ENCODE data around the gene U2SURP.

Gene U2SURP

GRCh38 chr3:143092191-143092590, 90.8 kb downstream of the U2SURP start:
- Histone ChIP-seq H3K36me3 (ENCODE audit: insufficient read depth, low read length) (no peaks in the 10 kb centered on the region), H3K9ac (ENCODE audit: low read length) (no peak overlapping the region), H3K4me3 (ENCODE audit: low read depth in 1 of 2, low read length in 2 of 2) (no peak overlapping the region), H3K4me1 (ENCODE audit: insufficient read depth, low read length) (no peaks in the 10 kb centered on the region), H3K9me3 (ENCODE audit: low read length) (no peaks in the 10 kb centered on the region), H3K27ac (ENCODE audit: low read depth, low read length) (no peak overlapping the region), H3K27me3 (ENCODE audit: control insufficient read depth in 1 of 2, insufficient read depth in 2 of 2, low read length in 2 of 2) (peaks cover 0 to 3% of the 10 kb centered on the region in 2 donors)

DNA sequence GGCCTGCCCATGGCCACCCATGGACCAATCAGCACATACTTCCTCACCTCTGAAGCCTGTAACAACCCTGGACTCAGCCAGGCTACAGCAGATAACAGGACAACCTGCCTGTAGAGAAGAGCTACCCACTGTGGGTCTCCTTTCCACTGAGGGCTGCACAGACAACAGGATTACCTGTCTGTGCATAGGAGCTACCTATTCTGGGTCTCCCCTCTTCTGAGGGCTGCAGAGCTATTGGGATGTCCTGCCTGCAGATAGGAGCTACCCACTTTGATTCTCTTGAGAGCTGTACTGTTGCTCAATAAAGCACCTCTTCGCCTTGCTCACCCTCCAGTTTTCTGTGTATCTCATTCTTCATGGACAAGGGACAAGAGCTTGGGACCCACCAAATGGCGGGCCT, 94.4 kb downstream of the U2SURP start:
- H3K36me3 ChIP-seq (ENCODE audit: insufficient read depth, low read length) = no peaks in the 10 kb centered on the region
- no peaks in the 10 kb centered on the region for H3K4me1 ChIP-seq (ENCODE audit: insufficient read depth, low read length)
- peaks cover 0 to 3% of the 10 kb centered on the region in 2 donors for H3K27me3 ChIP-seq (ENCODE audit: control insufficient read depth in 1 of 2, insufficient read depth in 2 of 2, low read length in 2 of 2)
- no peak overlapping the region for H3K9ac ChIP-seq (ENCODE audit: low read length)
- H3K4me3 ChIP-seq (ENCODE audit: low read depth in 1 of 2, low read length in 2 of 2) = no peak overlapping the region
- H3K9me3 ChIP-seq (ENCODE audit: low read length) = no peaks in the 10 kb centered on the region
- H3K27ac ChIP-seq (ENCODE audit: low read depth, low read length) = no peak overlapping the region

- Histone ChIP-seq H3K9ac (ENCODE audit: low read length) (no peak overlapping the region), H3K4me3 (ENCODE audit: low read depth in 1 of 2, low read length in 2 of 2) (no peak overlapping the region), H3K9me3 (ENCODE audit: low read length) (no peaks in the 10 kb centered on the region), H3K27ac (ENCODE audit: low read depth, low read length) (no peak overlapping the region), H3K4me1 (ENCODE audit: insufficient read depth, low read length) (no peaks in the 10 kb centered on the region), H3K36me3 (ENCODE audit: insufficient read depth, low read length) (no peaks in the 10 kb centered on the region), H3K27me3 (ENCODE audit: control insufficient read depth in 1 of 2, insufficient read depth in 2 of 2, low read length in 2 of 2) (peaks cover 0 to 3% of the 10 kb centered on the region in 2 donors)
These were observed 96.8 kb downstream of the U2SURP start for GRCh38 chr3:143098032-143098764.

DNA sequence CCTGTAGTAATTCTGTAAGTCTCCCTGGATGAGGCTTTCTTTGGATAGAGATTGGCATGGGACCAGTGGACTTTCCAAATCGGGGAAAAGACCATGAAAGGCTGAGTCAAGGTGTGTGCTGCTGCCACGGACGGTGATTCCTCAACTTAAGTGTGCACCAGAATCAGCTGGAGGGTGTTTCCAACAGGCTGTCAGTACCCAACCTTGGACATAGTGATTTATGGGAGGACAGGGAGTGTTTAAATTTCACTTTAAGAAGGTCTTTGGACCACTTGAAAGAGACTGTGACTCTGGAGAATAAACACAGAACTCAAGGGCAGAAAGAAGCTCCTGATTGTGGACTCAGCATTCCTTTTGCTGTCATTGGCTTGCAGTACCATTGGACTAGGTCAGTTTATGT, 97.8 kb downstream of the U2SURP start:
- Histone ChIP-seq H3K9ac (ENCODE audit: low read length) (no peak overlapping the region), H3K4me1 (ENCODE audit: insufficient read depth, low read length) (no peaks in the 10 kb centered on the region), H3K27ac (ENCODE audit: low read depth, low read length) (no peak overlapping the region), H3K36me3 (ENCODE audit: insufficient read depth, low read length) (no peaks in the 10 kb centered on the region), H3K4me3 (ENCODE audit: low read depth in 1 of 2, low read length in 2 of 2) (no peak overlapping the region), H3K27me3 (ENCODE audit: control insufficient read depth in 1 of 2, insufficient read depth in 2 of 2, low read length in 2 of 2) (peaks cover 0 to 3% of the 10 kb centered on the region in 2 donors), H3K9me3 (ENCODE audit: low read length) (no peaks in the 10 kb centered on the region)

DNA sequence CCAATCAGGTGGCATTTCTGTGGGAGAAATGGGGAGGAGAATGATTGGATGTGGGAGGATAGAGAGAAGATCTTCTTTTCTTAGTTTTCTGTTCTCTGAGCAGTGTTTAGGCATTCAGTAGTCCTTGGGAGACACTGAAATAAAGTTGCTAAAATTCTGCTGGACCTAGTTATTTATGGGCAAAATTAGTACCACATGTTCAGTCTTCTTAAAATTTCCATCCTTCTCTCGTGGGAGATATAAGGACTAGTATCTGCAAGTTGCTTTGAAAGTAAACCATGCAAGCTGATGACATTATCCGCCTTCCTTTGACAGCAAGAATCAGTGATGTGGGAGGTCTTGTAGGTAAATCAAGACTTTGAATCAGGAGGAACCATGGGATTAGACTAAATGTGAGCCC, 98.3 kb downstream of the U2SURP start:
- Histone ChIP-seq H3K27ac (ENCODE audit: low read depth, low read length) (no peak overlapping the region), H3K4me3 (ENCODE audit: low read depth in 1 of 2, low read length in 2 of 2) (no peak overlapping the region), H3K36me3 (ENCODE audit: insufficient read depth, low read length) (no peaks in the 10 kb centered on the region), H3K4me1 (ENCODE audit: insufficient read depth, low read length) (no peaks in the 10 kb centered on the region), H3K9ac (ENCODE audit: low read length) (no peak overlapping the region), H3K27me3 (ENCODE audit: control insufficient read depth in 1 of 2, insufficient read depth in 2 of 2, low read length in 2 of 2) (peaks cover 0 to 3% of the 10 kb centered on the region in 2 donors), H3K9me3 (ENCODE audit: low read length) (peaks cover 3% of the 10 kb centered on the region)

GRCh38 chr3:143100451-143100850, 99.1 kb downstream of the U2SURP start:
- Histone ChIP-seq H3K27ac (ENCODE audit: low read depth, low read length) (no peak overlapping the region), H3K9ac (ENCODE audit: low read length) (no peak overlapping the region), H3K4me1 (ENCODE audit: insufficient read depth, low read length) (no peaks in the 10 kb centered on the region), H3K27me3 (ENCODE audit: control insufficient read depth in 1 of 2, insufficient read depth in 2 of 2, low read length in 2 of 2) (peaks cover 0 to 3% of the 10 kb centered on the region in 2 donors), H3K4me3 (ENCODE audit: low read depth in 1 of 2, low read length in 2 of 2) (no peak overlapping the region), H3K36me3 (ENCODE audit: insufficient read depth, low read length) (no peaks in the 10 kb centered on the region), H3K9me3 (ENCODE audit: low read length) (peaks cover 10% of the 10 kb centered on the region)

DNA sequence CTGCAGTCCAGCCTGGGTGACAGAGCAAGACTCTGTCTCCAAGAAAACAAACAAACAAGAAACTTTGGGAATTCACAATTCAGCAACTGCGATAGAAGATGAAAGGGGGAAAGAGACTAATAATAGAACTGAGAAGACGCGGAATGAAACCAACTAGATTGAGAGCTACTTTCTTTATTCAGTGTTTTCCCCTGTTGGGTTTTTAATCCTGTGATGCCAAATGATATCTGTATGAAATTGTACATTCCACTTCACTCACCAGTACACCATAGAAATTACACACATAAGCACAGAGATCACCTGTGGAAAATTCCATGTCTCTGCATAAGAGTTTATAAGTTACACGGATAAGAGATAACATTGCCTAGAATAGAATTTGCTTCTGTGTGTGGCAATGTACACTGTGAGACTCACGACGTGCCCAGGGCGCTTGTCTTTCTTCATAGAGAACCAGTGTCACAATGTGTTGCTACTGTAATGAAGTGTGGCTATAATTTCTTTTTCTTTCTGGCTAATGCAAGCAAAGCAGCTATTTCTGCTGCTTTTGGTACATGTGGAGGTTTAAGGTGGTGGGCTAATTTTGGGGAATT, 100.5 kb downstream of the U2SURP start:
- no peaks in the 10 kb centered on the region for H3K4me1 ChIP-seq (ENCODE audit: insufficient read depth, low read length)
- H3K9me3 ChIP-seq (ENCODE audit: low read length) = peaks cover 12% of the 10 kb centered on the region
- no peak overlapping the region for H3K27ac ChIP-seq (ENCODE audit: low read depth, low read length)
- H3K36me3 ChIP-seq (ENCODE audit: insufficient read depth, low read length) = no peaks in the 10 kb centered on the region
- H3K4me3 ChIP-seq (ENCODE audit: low read depth in 1 of 2, low read length in 2 of 2) = no peak overlapping the region
- H3K27me3 ChIP-seq (ENCODE audit: control insufficient read depth in 1 of 2, insufficient read depth in 2 of 2, low read length in 2 of 2) = no peaks in the 10 kb centered on the region
- no peak overlapping the region for H3K9ac ChIP-seq (ENCODE audit: low read length)

GRCh38 chr3:143103652-143104051, 102.3 kb downstream of the U2SURP start:
- Histone ChIP-seq H3K9ac (ENCODE audit: low read length) (no peak overlapping the region), H3K27me3 (ENCODE audit: control insufficient read depth in 1 of 2, insufficient read depth in 2 of 2, low read length in 2 of 2) (no peaks in the 10 kb centered on the region), H3K36me3 (ENCODE audit: insufficient read depth, low read length) (no peaks in the 10 kb centered on the region), H3K4me3 (ENCODE audit: low read depth in 1 of 2, low read length in 2 of 2) (no peak overlapping the region), H3K9me3 (ENCODE audit: low read length) (peaks cover 12% of the 10 kb centered on the region), H3K4me1 (ENCODE audit: insufficient read depth, low read length) (no peaks in the 10 kb centered on the region), H3K27ac (ENCODE audit: low read depth, low read length) (no peak overlapping the region)

DNA sequence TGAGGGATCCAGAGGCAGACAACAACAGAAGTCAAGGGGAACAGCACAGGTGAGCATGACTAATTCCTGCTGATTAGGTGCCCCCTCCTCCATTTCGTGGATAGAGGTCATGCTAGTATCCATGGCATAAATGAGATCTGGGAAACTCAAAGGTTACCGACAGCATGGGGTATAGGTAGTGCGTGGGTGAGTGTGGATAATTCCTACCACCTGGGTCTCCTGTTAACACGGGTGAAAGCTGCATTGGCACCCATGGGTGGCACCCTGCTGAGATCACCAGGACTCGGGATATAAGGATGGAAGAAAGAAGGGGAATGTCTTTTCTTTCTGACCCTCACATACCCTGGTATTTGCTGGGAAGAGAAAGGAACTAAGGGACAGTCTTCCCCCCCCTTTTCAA, 103.8 kb downstream of the U2SURP start:
- H3K27me3 ChIP-seq (ENCODE audit: control insufficient read depth in 1 of 2, insufficient read depth in 2 of 2, low read length in 2 of 2) = no peaks in the 10 kb centered on the region
- no peaks in the 10 kb centered on the region for H3K4me1 ChIP-seq (ENCODE audit: insufficient read depth, low read length)
- H3K9me3 ChIP-seq (ENCODE audit: low read length) = peaks cover 12% of the 10 kb centered on the region
- H3K4me3 ChIP-seq (ENCODE audit: low read depth in 1 of 2, low read length in 2 of 2) = no peak overlapping the region
- no peaks in the 10 kb centered on the region for H3K36me3 ChIP-seq (ENCODE audit: insufficient read depth, low read length)
- H3K27ac ChIP-seq (ENCODE audit: low read depth, low read length) = no peak overlapping the region
- no peak overlapping the region for H3K9ac ChIP-seq (ENCODE audit: low read length)

GRCh38 chr3:143109861-143110260, 108.5 kb downstream of the U2SURP start:
- Histone ChIP-seq H3K9me3 (ENCODE audit: low read length) (peaks cover 7% of the 10 kb centered on the region), H3K27ac (ENCODE audit: low read depth, low read length) (no peak overlapping the region), H3K36me3 (ENCODE audit: insufficient read depth, low read length) (no peaks in the 10 kb centered on the region), H3K9ac (ENCODE audit: low read length) (no peak overlapping the region), H3K27me3 (ENCODE audit: control insufficient read depth in 1 of 2, insufficient read depth in 2 of 2, low read length in 2 of 2) (no peaks in the 10 kb centered on the region), H3K4me1 (ENCODE audit: insufficient read depth, low read length) (no peaks in the 10 kb centered on the region), H3K4me3 (ENCODE audit: low read depth in 1 of 2, low read length in 2 of 2) (no peak overlapping the region)

Measured in muscle layer of colon (tissue), 2 donors.